ENCODE measurements around the gene CACNA2D1. TPM values are rescaled to one million over a fixed set of nuclear protein-coding genes. Genes with fewer than 3 reads are reported as not detected.
"Not testable (repeated sequence)": the region's sequence is repeated elsewhere in the genome, so short reads cannot be mapped to it uniquely, and the experiment has no call there.

The CACNA2D1 gene
- total RNA-seq, 1 donor from 2014 or later, result not detected

GRCh38 chr7:82388138-82388537 lies 55.4 kb downstream of the CACNA2D1 start:
- ChIA-PET CTCF (no interaction called here), POLR2A (no interaction called here)
- Mint-ChIP-seq H3K36me3 (ENCODE audit: low read depth) (no peaks in the 10 kb centered on the region), H3K27me3 (no peaks in the 10 kb centered on the region), H3K4me3 (no peak overlapping the region), H3K9me3 (no peaks in the 10 kb centered on the region), H3K27ac (no peak overlapping the region), H3K4me1 (no peaks in the 10 kb centered on the region)
- intact Hi-C loops (cut with micrococcal nuclease), result no loop called here
- ATAC-seq (ENCODE audit: low read depth) (no peak), DNase-seq (no peak)
- TF ChIP-seq CTCF (IDR thresholded peaks at IDR 0.05), result no peak

DNA sequence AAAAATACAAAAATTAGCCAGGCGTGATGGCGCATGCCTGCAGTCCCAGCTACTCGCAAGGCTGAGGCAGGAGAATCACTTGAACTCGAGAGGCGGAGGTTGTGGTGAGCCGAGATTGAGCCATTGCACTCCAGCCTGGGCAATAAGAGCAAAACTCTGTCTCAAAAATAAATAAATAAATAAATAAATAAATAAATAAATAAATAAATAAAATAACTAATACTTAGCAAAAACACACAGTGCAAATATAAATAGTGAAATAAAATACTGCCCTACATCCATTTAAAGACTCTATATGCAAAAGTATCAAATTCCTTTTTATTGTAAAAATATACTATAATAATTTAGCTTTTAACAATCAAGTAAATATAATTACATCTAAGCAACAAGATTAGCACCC lies 57.0 kb downstream of the CACNA2D1 start:
- H3K4me3 Mint-ChIP-seq; H3K9me3 Mint-ChIP-seq; H3K27ac Mint-ChIP-seq; ATAC-seq (ENCODE audit: low read depth); CTCF ChIA-PET; POLR2A ChIA-PET; H3K27me3 Mint-ChIP-seq; DNase-seq; H3K36me3 Mint-ChIP-seq (ENCODE audit: low read depth); intact Hi-C loops (cut with micrococcal nuclease); H3K4me1 Mint-ChIP-seq: not testable (repeated sequence)

DNA sequence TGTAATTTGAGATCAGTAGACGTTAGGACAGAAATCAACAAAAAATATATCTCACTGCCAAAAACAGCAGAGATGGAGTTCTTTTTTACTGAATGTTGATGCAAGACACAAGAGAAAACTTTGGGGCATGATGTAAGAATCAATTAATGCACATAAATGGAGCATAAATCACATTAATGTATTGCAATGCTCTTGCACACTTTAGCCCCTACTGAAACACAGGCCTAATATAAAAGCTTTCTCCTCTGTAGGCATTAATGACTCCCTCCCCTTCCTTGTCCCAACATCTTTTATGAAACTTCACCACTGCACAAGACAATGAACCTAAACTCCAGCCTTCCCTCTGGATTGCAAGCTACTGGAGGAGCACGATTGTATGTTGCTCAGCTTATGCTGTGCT lies 58.8 kb downstream of the CACNA2D1 start:
- ChIA-PET CTCF (no interaction called here), POLR2A (no interaction called here)
- H3K9me3 Mint-ChIP-seq, result no peaks in the 10 kb centered on the region
- no peak for TF ChIP-seq CTCF (IDR thresholded peaks at IDR 0.05)
- H3K27ac Mint-ChIP-seq, result no peak overlapping the region
- H3K4me3 Mint-ChIP-seq, result no peak overlapping the region
- no peaks in the 10 kb centered on the region for H3K36me3 Mint-ChIP-seq (ENCODE audit: low read depth)
- intact Hi-C loops (cut with micrococcal nuclease), result no loop called here
- ATAC-seq (ENCODE audit: low read depth) (no peak), DNase-seq (no peak)
- H3K4me1 Mint-ChIP-seq, result no peaks in the 10 kb centered on the region
- no peaks in the 10 kb centered on the region for H3K27me3 Mint-ChIP-seq

GRCh38 chr7:82384051-82384464 lies 59.5 kb downstream of the CACNA2D1 start:
- no peaks in the 10 kb centered on the region for H3K4me1 Mint-ChIP-seq
- no peak overlapping the region for H3K4me3 Mint-ChIP-seq
- ATAC-seq (ENCODE audit: low read depth) (no peak), DNase-seq (no peak)
- intact Hi-C loops (cut with micrococcal nuclease), result no loop called here
- no peak overlapping the region for H3K27ac Mint-ChIP-seq
- TF ChIP-seq CTCF (IDR thresholded peaks at IDR 0.05), result no peak
- no peaks in the 10 kb centered on the region for H3K9me3 Mint-ChIP-seq
- CTCF ChIA-PET, result no interaction called here
- H3K36me3 Mint-ChIP-seq (ENCODE audit: low read depth), result no peaks in the 10 kb centered on the region
- POLR2A ChIA-PET, result no interaction called here
- no peaks in the 10 kb centered on the region for H3K27me3 Mint-ChIP-seq

- Mint-ChIP-seq H3K4me1 (no peaks in the 10 kb centered on the region), H3K9me3 (no peaks in the 10 kb centered on the region), H3K36me3 (ENCODE audit: low read depth) (no peaks in the 10 kb centered on the region), H3K4me3 (no peak overlapping the region), H3K27me3 (no peaks in the 10 kb centered on the region), H3K27ac (no peak overlapping the region)
- ChIA-PET CTCF (no interaction called here), POLR2A (no interaction called here)
- no peak for TF ChIP-seq CTCF (IDR thresholded peaks at IDR 0.05)
- DNase-seq (no peak), ATAC-seq (ENCODE audit: low read depth) (no peak)
- intact Hi-C loops (cut with micrococcal nuclease), result no loop called here
These were observed 61.3 kb downstream of the CACNA2D1 start for GRCh38 chr7:82382276-82382675.

DNA sequence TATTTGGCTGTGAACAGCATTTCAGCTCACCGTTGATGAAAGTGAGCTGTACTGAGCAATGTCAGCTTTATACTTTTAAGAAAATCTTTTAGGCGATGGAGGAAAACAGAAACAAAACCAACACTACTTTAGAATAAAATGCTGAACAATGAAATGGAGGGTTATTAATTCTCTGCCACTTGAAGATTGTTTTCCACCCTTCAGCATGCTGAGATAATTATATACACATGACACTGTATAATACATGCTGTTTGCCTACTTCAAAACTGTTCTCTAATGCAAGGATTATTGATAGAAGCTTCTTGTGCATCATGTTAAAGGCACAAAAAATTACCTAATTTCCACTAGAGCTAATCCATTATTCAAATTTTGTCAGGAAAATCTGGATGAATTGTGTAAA lies 66.8 kb downstream of the CACNA2D1 start:
- H3K9me3 Mint-ChIP-seq, result no peaks in the 10 kb centered on the region
- H3K4me3 Mint-ChIP-seq, result no peak overlapping the region
- H3K4me1 Mint-ChIP-seq, result no peaks in the 10 kb centered on the region
- no peaks in the 10 kb centered on the region for H3K27me3 Mint-ChIP-seq
- DNase-seq (no peak), ATAC-seq (ENCODE audit: low read depth) (no peak)
- intact Hi-C loops (cut with micrococcal nuclease), result no loop called here
- TF ChIP-seq CTCF (IDR thresholded peaks at IDR 0.05), result no peak
- ChIA-PET CTCF (no interaction called here), POLR2A (no interaction called here)
- H3K36me3 Mint-ChIP-seq (ENCODE audit: low read depth), result no peaks in the 10 kb centered on the region
- no peak overlapping the region for H3K27ac Mint-ChIP-seq
